Measurements from ENCODE around the gene LUZP1. TPM values are rescaled to one million over a fixed set of nuclear protein-coding genes. Genes with fewer than 3 reads are reported as not detected.
"Not testable (repeated sequence)": the region's sequence is repeated elsewhere in the genome, so short reads cannot be mapped to it uniquely, and the experiment has no call there.

LUZP1 gene
- total RNA-seq, 2 donors from 2014 or later: 14.8 to 22.0 TPM

- H3K4me3 Mint-ChIP-seq: no peak overlapping the region
- ATAC-seq (replicated peaks): no peak
These were observed 29.7 kb upstream of the LUZP1 start for GRCh38 chr1:23198373-23198772.

GRCh38 chr1:23196627-23197328 is 28.1 kb upstream of the LUZP1 start:
- H3K4me1 Mint-ChIP-seq: no peaks in the 10 kb centered on the region
- H3K27ac Mint-ChIP-seq: no peak overlapping the region
- H3K27me3 Mint-ChIP-seq: peaks cover 13% of the 10 kb centered on the region
- H3K9me3 Mint-ChIP-seq: no peaks in the 10 kb centered on the region
- H3K36me3 Mint-ChIP-seq (ENCODE audit: low read depth): no peaks in the 10 kb centered on the region
- H3K4me3 Mint-ChIP-seq: no peak overlapping the region
- no peak for ATAC-seq (replicated peaks)

More at GRCh38 chr1:23198373-23198772, 29.7 kb upstream of the LUZP1 start:
- Mint-ChIP-seq H3K27ac (no peak overlapping the region), H3K27me3 (peaks cover 5% of the 10 kb centered on the region), H3K36me3 (ENCODE audit: low read depth) (no peaks in the 10 kb centered on the region), H3K9me3 (no peaks in the 10 kb centered on the region), H3K4me1 (no peaks in the 10 kb centered on the region)

DNA sequence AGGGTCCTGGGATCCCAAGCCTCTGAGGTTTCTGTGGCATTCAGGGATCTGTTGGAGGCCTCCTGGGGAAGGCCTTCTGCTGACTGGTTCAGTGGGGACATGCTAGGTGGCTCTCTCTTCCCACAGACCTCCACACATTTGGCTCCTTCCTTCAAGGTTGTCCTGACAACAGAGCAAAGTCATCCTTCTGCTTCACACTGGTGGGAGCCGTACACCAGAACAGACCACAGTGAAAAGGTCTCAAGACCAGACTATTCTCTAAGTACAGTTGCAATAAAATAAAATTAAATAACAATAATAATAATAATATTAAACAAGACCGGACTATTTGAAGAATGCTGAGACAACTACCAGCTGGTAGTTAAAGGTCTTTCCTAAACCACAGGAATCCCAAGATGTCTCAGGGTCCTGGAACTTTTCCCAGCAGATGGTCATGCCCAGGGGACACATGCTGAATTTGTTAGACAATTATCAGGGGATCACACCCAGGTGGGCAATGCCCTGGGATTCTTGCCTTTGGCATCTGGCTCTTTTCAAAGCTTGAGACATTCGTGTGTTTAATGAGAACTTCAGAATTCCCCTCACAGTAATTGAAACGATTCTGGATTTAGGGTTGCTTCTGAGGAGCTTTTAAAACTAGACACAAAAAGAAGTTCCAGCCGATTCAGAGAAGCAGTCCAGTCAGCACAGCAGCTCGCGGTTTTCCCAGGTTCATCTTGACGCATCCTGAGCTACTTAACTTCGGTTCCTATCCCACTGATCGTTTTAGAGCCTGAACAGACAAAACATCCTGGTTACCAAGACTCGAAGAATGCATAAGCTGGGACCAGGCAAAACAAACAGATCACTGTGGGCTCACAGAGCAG is 25.7 kb upstream of the LUZP1 start:
- Mint-ChIP-seq H3K4me1 (no peaks in the 10 kb centered on the region), H3K4me3 (no peak overlapping the region), H3K27me3 (peaks cover 13% of the 10 kb centered on the region), H3K27ac (no peak overlapping the region), H3K9me3 (no peaks in the 10 kb centered on the region), H3K36me3 (ENCODE audit: low read depth) (no peaks in the 10 kb centered on the region)
- no peak for ATAC-seq (replicated peaks)

- Mint-ChIP-seq H3K27me3 (peaks cover 13% of the 10 kb centered on the region), H3K9me3 (no peaks in the 10 kb centered on the region), H3K4me3 (no peak overlapping the region), H3K27ac (no peak overlapping the region), H3K4me1 (no peaks in the 10 kb centered on the region), H3K36me3 (ENCODE audit: low read depth) (no peaks in the 10 kb centered on the region)
- no peak for ATAC-seq (replicated peaks)
These were observed 24.9 kb upstream of the LUZP1 start for GRCh38 chr1:23193391-23194118.

GRCh38 chr1:23191199-23191598 is 22.5 kb upstream of the LUZP1 start:
- no peaks in the 10 kb centered on the region for H3K9me3 Mint-ChIP-seq
- no peak overlapping the region for H3K4me3 Mint-ChIP-seq
- H3K27me3 Mint-ChIP-seq: peaks cover 13% of the 10 kb centered on the region
- H3K36me3 Mint-ChIP-seq (ENCODE audit: low read depth): no peaks in the 10 kb centered on the region
- no peak overlapping the region for H3K27ac Mint-ChIP-seq
- H3K4me1 Mint-ChIP-seq: no peaks in the 10 kb centered on the region
- ATAC-seq (replicated peaks): no peak

- not testable (repeated sequence) for H3K27ac Mint-ChIP-seq; H3K27me3 Mint-ChIP-seq; H3K36me3 Mint-ChIP-seq (ENCODE audit: low read depth); H3K4me3 Mint-ChIP-seq; ATAC-seq (replicated peaks); H3K4me1 Mint-ChIP-seq; H3K9me3 Mint-ChIP-seq
These were observed 20.3 kb upstream of the LUZP1 start for GRCh38 chr1:23188936-23189452.

- ATAC-seq (replicated peaks): no peak
- no peak overlapping the region for H3K27ac Mint-ChIP-seq
- no peaks in the 10 kb centered on the region for H3K4me1 Mint-ChIP-seq
- no peaks in the 10 kb centered on the region for H3K36me3 Mint-ChIP-seq (ENCODE audit: low read depth)
- H3K4me3 Mint-ChIP-seq: no peak overlapping the region
- peaks cover 8% of the 10 kb centered on the region for H3K27me3 Mint-ChIP-seq
- no peaks in the 10 kb centered on the region for H3K9me3 Mint-ChIP-seq
These were observed 19.8 kb upstream of the LUZP1 start for GRCh38 chr1:23188434-23188884.

DNA sequence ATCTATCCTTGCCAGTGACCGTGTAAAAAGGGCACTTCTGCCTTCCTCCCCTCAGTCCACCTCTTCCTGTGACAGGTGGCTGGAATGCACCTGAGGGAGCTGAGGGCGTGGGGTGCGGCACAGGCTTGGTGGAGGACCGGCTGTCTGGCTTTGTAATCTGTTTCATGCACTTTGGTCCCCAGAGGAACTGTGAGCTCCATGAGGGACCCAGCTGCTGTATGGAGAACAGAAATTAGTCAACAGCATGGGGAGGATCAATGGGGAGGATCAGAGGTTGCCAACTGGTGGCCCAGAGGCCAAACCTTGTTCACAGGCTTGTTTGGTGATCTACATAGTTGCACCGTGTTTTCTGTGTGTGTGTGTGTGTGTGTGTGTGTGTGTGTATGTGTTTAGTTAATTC is 19.0 kb upstream of the LUZP1 start:
- H3K4me1 Mint-ChIP-seq: no peaks in the 10 kb centered on the region
- H3K36me3 Mint-ChIP-seq (ENCODE audit: low read depth): no peaks in the 10 kb centered on the region
- peaks cover 3% of the 10 kb centered on the region for H3K27me3 Mint-ChIP-seq
- ATAC-seq (replicated peaks): no peak
- no peak overlapping the region for H3K27ac Mint-ChIP-seq
- H3K4me3 Mint-ChIP-seq: no peak overlapping the region
- H3K9me3 Mint-ChIP-seq: no peaks in the 10 kb centered on the region

GRCh38 chr1:23185381-23185780 is 16.7 kb upstream of the LUZP1 start:
- no peaks in the 10 kb centered on the region for H3K27me3 Mint-ChIP-seq
- no peak for ATAC-seq (replicated peaks)

GRCh38 chr1:23184212-23184934 is 15.7 kb upstream of the LUZP1 start:
- Mint-ChIP-seq H3K36me3 (ENCODE audit: low read depth) (no peaks in the 10 kb centered on the region), H3K9me3 (no peaks in the 10 kb centered on the region), H3K27me3 (no peaks in the 10 kb centered on the region), H3K27ac (no peak overlapping the region), H3K4me3 (peak overlapping the region; percentile 51), H3K4me1 (no peaks in the 10 kb centered on the region)
- ATAC-seq (replicated peaks): peak; percentile 23

More at GRCh38 chr1:23185381-23185780, 16.7 kb upstream of the LUZP1 start:
- Mint-ChIP-seq H3K36me3 (ENCODE audit: low read depth) (no peaks in the 10 kb centered on the region), H3K9me3 (no peaks in the 10 kb centered on the region), H3K4me3 (no peak overlapping the region), H3K4me1 (no peaks in the 10 kb centered on the region), H3K27ac (no peak overlapping the region)

DNA sequence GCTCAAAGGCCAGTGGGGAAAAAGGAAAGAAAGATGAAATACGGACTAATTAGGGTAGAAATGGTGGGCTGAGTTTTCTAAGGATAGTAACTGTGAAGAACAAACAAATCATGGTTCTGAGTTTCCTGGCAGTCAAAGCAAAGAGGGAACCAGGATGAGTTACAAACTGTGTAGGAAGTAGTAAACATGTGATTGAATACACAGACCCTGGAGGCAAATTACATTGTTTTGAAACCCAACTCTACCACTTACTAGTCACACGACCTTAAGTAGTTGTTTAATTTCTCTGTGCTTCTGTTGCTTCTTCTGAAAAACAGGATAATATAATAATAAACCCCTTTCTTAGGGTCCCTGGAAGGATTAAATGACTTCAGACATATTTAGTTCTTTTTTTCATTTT is 11.2 kb upstream of the LUZP1 start:
- Mint-ChIP-seq H3K4me3 (no peak overlapping the region), H3K4me1 (no peaks in the 10 kb centered on the region), H3K9me3 (no peaks in the 10 kb centered on the region), H3K36me3 (ENCODE audit: low read depth) (no peaks in the 10 kb centered on the region), H3K27ac (no peak overlapping the region), H3K27me3 (peaks cover 4% of the 10 kb centered on the region)
- no peak for ATAC-seq (replicated peaks)

- no peaks in the 10 kb centered on the region for H3K36me3 Mint-ChIP-seq (ENCODE audit: low read depth)
- peaks cover 4% of the 10 kb centered on the region for H3K27me3 Mint-ChIP-seq
- H3K9me3 Mint-ChIP-seq: no peaks in the 10 kb centered on the region
- no peak for ATAC-seq (replicated peaks)
- peaks cover 7% of the 10 kb centered on the region for H3K4me1 Mint-ChIP-seq
- H3K27ac Mint-ChIP-seq: no peak overlapping the region
- H3K4me3 Mint-ChIP-seq: no peak overlapping the region
These were observed 10.3 kb upstream of the LUZP1 start for GRCh38 chr1:23178950-23179349.

GRCh38 chr1:23178414-23178813 is 9.8 kb upstream of the LUZP1 start:
- ATAC-seq (replicated peaks): no peak
- Mint-ChIP-seq H3K27me3 (peaks cover 4% of the 10 kb centered on the region), H3K9me3 (no peaks in the 10 kb centered on the region), H3K4me3 (peak overlapping the region; percentile 56), H3K4me1 (peaks cover 7% of the 10 kb centered on the region), H3K27ac (no peak overlapping the region), H3K36me3 (ENCODE audit: low read depth) (no peaks in the 10 kb centered on the region)

Data from activated T-helper 17 cell treated with anti-CD3 and anti-CD28 coated beads, Interleukin-2, amount 50 U/mL, for 72 hours (primary cell).